HS-27A (cell line): ENCODE data around the gene MCU.
"Not testable (repeated sequence)": the region's sequence is repeated elsewhere in the genome, so short reads cannot be mapped to it uniquely, and the experiment has no call there.

Experiments used
- DNase-seq: peaks from one replicate; pipeline ENCODE4 v3.0.0-alpha.2; 2012; ENCODE audit warnings: low read depth, missing footprints

Gene MCU

GRCh38 chr10:72762042-72762441 lies 70.1 kb downstream of the MCU start:
- no peak for DNase-seq

DNA sequence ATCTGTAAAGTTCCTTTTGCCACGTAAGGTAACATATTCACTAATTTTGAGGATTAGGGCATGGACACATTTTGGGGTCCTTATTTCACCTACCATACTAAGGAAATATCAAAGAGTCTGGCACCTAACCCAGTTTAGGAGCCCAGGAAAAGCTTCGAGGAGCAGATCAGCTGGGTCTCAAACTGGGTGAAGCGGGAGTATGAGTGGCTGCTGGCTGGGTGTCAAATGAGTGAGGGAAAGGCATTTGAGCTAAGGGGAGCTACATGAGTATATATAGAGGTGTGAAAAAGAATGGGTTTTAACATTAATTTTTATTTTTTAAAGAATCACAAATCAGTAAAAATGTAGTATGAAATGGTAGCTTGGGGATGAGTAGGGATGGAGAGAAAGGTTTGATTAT lies 71.3 kb downstream of the MCU start:
- DNase-seq, result no peak

GRCh38 chr10:72764151-72764550 lies 72.2 kb downstream of the MCU start:
- DNase-seq, result peak; percentile 46

- DNase-seq, result no peak
Measured at GRCh38 chr10:72765051-72765745, 73.3 kb downstream of the MCU start.

DNA sequence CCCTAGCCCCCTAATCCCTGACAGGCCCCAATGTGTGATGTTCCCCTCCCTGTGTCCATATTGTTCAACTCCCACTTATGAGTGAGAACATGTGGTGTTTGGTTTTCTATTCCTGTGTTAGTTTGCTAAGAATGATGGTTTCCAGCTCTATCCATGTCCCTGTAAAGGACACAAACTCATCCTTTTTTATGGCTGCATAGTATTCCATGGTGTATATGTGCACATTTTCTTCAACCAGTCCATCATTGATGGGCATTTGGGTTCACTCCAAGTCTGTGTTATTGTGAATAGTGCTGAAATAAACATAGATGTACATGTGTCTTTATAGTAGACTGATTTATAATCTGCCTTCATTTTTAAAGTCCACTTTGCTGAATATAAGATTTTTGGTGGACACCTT lies 79.3 kb downstream of the MCU start:
- not testable (repeated sequence) for DNase-seq

- no peak for DNase-seq
Measured at GRCh38 chr10:72772031-72772430, 80.1 kb downstream of the MCU start.

DNA sequence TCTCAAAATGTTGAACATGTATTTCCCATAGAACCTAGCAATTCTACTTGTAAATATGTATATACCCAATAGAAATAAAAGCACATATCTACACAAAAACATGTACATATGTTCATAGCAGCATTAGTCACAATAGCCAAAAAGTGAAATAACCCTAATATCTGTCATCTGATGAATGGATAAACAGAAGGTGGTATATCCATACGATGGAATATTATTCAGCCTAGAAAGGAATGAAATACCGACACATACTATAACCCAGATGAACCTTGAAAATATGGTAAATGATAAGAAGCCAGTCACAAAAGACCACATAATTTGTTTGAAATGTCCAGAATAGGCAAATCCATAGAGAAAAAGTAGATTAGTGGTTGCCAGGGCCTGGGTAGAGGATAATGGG lies 87.9 kb downstream of the MCU start:
- DNase-seq, result no peak

DNA sequence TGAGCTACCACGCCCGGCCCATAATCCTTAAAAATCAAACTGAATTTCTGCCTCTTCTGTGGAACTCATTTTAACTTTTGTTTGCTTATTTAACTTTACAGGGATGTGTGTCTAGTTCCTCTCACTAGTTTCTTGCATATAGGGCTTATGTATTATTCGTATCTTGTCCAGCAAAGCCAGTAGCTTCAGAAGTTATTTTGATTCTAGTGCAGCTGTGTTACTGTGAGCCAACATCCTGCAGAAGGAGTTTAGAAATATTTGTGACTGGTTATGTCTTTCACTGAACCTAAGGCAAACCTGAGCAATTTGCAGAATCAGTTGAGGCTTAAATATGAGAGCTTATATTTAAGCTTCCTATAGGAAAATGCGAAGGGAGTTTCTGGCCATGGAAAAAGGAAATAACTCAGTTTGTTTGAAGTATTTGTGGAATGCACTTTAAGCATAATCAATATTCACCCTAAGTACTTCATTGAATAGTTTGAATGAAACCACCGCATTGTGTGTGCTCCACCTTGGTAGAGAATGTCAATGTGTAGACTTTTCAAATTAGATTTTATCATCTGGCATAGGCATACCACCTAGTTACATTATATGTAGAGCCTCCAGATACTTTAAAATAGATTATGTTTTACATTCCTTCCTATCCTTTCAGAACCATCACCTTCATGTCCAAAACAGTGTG lies 90.8 kb downstream of the MCU start:
- DNase-seq, result no peak

GRCh38 chr10:72783410-72783833 lies 91.5 kb downstream of the MCU start:
- no peak for DNase-seq

DNA sequence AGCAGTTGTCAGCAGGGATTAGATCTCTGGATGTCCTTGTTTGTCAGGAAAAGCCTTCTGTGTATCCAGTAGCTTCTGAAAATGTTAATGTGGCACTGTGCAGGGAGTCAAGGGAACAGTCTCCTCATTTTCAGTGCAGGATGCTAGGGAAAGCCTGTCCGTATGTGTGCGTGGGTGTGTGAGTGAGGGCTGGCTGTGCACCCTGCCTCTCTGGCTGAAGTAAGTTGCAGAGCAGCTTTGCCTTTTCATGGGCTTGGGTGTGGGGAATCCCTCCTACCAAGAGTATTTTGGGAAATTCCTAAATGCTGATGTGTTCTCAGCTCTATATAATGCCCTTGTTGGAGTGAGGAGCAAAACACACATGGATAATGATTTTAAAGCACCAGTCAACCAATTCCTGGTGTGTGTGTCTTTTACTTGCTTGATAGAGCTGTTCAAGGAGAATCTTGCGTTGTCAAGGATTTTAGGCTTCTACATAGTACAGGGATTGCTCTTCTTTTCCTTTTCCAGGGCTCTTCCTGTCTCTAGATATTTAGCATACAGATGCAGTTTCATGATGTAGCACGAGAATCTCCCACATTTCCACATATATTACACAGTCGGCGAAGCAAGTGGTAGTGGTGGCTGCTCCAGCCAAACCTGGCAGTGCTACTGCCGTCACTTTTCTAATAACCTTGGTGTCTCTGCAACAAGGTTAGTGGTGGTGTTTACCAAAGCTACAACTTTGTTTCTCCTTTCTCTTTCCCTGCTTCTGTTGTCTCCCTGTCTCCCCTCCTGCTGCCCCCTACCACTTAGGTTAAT lies 92.8 kb downstream of the MCU start:
- DNase-seq, result peak; percentile 62

DNA sequence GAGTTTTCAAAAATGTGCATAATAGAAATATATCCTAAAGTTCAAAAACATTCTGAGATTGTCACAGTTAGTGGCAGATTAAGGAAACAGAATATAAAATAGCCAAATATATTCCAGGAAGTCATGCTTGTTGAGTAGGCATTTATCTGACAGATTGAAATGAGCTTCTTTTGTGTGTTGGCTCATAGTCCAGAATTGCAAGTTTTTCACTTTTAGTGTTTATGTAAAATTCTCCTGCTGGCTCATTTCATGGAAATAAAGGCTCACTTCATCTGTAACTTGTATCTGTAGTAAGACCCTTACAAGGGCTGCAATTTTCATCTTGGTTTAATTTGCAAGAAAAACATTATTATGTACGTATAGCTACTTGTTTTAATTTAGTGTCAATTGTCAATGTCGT lies 93.5 kb downstream of the MCU start:
- DNase-seq, result no peak

- DNase-seq, result no peak
Measured at GRCh38 chr10:72790216-72790990, 98.5 kb downstream of the MCU start.

DNA sequence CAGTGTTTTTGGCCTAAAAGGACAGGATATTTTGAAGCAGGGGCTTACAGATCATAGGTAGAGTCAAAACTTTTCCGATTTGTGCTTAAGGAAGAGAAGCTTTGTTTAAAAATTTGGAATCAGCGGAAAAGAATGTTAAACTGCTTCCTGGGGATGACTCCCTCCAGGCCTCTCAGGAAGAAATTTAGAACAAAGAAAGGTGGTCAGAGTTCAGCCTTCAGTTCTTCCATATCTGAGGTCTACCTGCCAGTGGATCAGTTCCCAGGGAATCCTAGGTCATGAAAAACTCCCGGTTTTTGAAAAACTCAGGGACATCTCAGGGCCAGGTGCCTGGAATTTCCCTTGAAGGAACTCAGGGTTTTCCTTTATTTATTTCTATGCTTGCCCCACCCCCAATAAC lies 100.3 kb downstream of the MCU start:
- no peak for DNase-seq

DNA sequence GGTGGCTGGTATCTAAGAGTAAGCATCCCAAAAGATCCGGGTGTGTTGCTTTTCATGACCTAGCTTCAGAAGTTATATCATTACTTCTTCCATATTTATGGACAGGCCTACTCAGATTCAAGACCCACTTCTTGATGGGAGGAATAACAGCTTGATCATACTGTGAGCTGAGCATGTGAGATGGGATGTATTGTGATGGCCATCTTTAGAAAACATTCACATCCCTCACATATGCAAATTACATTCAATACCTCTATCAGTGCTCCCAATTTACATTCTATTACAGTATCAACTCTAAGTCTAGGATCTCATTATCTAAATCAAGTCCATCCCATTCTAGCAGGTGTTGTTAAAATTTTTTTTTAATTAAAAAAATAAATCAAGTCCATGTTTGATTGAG lies 101.8 kb downstream of the MCU start:
- DNase-seq, result no peak

GRCh38 chr10:72794260-72794659 lies 102.3 kb downstream of the MCU start:
- no peak for DNase-seq

DNA sequence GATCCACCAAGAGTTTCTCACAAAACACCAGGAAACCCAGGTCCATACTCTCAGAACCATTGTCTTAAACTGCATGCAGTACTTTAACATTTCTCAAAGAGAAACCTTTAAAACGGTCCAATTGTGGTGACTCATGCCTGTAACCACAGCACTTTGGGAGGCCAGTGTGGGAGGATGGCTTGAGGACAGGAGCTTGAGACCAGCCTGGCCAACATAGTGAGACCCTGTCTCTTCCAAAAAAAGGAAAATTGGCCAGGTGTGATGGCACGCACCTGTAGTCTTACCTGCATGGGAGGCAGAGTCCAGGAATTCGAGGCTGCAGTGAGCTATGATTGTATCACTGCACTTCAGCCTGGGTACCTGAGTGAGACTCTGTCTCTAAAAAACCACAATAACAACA lies 104.1 kb downstream of the MCU start:
- DNase-seq, result no peak

- no peak for DNase-seq
Measured at GRCh38 chr10:72796538-72796937, 104.6 kb downstream of the MCU start.

DNA sequence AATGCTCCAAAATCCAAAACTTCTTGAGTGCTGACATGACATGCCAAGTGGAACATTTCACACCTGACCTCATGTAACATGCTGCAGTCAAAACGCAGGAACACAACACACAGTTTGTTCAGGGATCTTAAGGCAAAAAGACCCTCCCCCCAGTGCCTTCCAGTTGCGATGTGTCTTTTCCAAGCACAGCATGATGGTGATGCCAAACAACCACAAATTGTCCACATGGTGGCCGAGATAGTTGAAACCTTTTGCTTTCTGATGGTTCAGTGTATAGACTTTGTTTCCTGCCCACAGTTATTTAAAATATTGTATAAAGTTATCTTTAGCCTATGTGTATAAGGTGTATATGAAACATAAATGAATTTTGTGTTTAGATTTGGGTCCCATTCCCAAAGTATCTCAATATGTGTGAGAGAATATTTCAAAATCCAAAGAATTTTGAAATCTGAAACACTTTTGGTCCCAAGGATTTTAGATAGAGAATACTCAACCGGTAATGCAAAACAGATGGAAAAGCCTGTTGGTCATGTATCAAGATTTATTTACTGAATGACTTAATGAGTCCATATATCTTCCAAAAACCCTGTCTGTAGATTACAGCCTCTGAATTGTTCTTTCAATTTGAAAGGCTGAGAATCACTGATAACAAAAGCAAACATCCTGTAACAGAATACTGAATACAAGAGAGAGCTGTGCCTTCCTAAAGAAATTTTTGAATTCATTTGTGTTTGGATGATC lies 108.2 kb downstream of the MCU start:
- DNase-seq, result no peak

- DNase-seq, result no peak
Measured at GRCh38 chr10:72800741-72801092, 108.8 kb downstream of the MCU start.

DNA sequence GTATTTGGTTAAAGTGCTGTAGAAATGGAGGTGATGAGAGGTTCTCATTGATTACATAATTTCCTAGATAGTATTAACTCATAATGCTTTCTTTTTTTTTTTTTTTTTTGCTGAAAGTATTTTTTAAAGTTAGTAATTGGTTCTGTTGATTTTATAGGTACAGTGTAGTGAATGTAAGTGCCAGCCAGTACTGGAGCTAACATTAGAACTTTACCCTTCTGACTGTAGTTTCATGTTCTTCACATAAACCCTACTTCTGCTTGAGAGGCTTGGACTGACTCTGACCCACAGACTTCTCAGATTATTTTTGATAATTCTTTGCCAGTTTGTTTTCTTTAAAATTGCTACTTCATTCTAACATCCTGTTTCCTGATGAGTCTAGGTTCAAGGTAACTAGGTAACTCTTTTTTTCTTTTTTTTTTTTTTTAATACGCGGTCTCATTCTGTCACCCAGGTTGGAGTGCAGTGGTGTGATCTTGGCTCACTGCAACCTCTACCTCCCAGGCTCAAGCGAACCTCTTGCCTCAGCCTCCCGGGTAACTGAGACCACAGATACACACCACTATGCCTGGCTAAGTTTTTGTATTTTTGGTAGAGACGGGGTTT lies 109.4 kb downstream of the MCU start:
- DNase-seq, result no peak

- DNase-seq, result no peak
Measured at GRCh38 chr10:72802332-72802731, 110.4 kb downstream of the MCU start.
